GM12801 (cell line): ENCODE data around the gene CDKAL1.

Experiments used
- CTCF ChIP-seq: IDR thresholded peaks from one replicate; pipeline ENCODE4 v1.5.1; 2011; ENCODE audit warnings: control low read depth; ENCODE audit not compliant: insufficient read length; ENCODE audit errors: extremely low read depth

The CDKAL1 gene

GRCh38 chr6:20879526-20879925, 345.3 kb downstream of the CDKAL1 start:
- TF ChIP-seq CTCF: no peak

- TF ChIP-seq CTCF: no peak
Observed at GRCh38 chr6:20881365-20881764, 347.1 kb downstream of the CDKAL1 start.

GRCh38 chr6:20882014-20882413, 347.8 kb downstream of the CDKAL1 start:
- no peak for TF ChIP-seq CTCF

GRCh38 chr6:20885076-20885475, 350.8 kb downstream of the CDKAL1 start:
- no peak for TF ChIP-seq CTCF

- no peak for TF ChIP-seq CTCF
Observed at GRCh38 chr6:20891161-20891560, 356.9 kb downstream of the CDKAL1 start.

GRCh38 chr6:20892365-20892764, 358.1 kb downstream of the CDKAL1 start:
- TF ChIP-seq CTCF: no peak

- no peak for TF ChIP-seq CTCF
Observed at GRCh38 chr6:20893412-20893811, 359.2 kb downstream of the CDKAL1 start.
